ENCODE measurements around the gene SULT1E1.
"Not testable (repeated sequence)": the region's sequence is repeated elsewhere in the genome, so short reads cannot be mapped to it uniquely, and the experiment has no call there.

SULT1E1 gene

GRCh38 chr4:69843301-69843700 is 16.6 kb downstream of the SULT1E1 start:
- DNase-seq (ENCODE audit: low spot score) = no peak

DNA sequence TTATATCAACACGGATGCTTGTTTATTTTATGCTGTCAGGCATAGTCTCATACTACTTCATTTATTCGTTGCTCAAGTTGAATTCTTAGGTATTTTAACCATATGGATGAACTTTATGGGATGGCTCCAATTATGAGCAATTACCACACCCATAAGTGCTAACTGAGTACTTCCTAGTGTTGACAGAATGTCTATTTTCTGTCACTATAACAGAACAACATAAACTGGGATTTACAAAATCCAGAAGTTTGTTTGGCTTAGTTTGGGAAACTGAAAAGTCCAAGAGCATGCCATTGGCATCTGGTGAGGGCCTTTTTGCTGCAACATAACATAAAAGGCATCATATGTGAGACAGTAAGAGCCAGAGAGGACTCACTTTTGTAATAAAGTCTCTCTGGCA is 21.0 kb downstream of the SULT1E1 start:
- no peak for DNase-seq (ENCODE audit: low spot score)

- no peak for DNase-seq (ENCODE audit: low spot score)
These were observed 23.7 kb downstream of the SULT1E1 start for GRCh38 chr4:69836287-69836686.

- no peak for DNase-seq (ENCODE audit: low spot score)
These were observed 24.2 kb downstream of the SULT1E1 start for GRCh38 chr4:69835766-69836165.

GRCh38 chr4:69833251-69833650 is 26.7 kb downstream of the SULT1E1 start:
- no peak for DNase-seq (ENCODE audit: low spot score)

GRCh38 chr4:69832326-69833030 is 27.5 kb downstream of the SULT1E1 start:
- no peak for DNase-seq (ENCODE audit: low spot score)

DNA sequence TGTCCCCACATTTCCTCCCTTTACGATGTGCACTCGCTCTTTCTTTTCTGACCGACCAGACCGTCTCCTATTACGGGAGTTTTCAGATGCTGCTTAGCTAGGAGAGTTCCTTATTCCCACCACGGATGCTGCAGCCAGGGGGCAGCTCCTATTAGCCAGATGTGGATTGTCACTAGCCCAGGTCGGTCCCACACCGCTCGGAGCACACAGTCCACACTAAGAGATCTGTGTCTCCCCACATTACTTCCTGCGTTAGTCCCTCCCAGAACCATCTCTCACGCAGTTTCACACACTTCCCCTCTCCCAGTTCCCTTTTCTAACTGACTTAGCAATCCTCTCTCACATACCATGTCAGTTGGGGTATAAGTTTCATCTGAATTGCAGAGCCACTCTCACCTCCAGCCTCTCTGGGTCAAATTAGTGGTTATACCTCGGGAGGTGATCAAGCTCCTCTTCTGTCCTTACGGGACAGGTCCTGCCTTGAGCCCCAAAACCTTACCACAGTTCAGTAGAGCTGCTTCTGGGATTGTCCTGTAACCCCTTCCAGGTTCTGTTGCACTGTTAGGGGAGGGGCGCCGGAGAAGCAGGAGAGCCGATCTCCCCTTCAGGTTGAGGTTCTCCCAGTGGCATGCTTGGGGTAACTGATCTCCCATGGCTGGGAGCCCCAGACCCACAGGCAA is 28.2 kb downstream of the SULT1E1 start:
- DNase-seq (ENCODE audit: low spot score) = no peak

GRCh38 chr4:69831270-69831627 is 28.7 kb downstream of the SULT1E1 start:
- DNase-seq (ENCODE audit: low spot score) = no peak

- no peak for DNase-seq (ENCODE audit: low spot score)
These were observed 29.2 kb downstream of the SULT1E1 start for GRCh38 chr4:69830560-69831269.

- DNase-seq (ENCODE audit: low spot score) = no peak
These were observed 29.8 kb downstream of the SULT1E1 start for GRCh38 chr4:69830192-69830559.

GRCh38 chr4:69829678-69830077 is 30.3 kb downstream of the SULT1E1 start:
- DNase-seq (ENCODE audit: low spot score) = no peak

DNA sequence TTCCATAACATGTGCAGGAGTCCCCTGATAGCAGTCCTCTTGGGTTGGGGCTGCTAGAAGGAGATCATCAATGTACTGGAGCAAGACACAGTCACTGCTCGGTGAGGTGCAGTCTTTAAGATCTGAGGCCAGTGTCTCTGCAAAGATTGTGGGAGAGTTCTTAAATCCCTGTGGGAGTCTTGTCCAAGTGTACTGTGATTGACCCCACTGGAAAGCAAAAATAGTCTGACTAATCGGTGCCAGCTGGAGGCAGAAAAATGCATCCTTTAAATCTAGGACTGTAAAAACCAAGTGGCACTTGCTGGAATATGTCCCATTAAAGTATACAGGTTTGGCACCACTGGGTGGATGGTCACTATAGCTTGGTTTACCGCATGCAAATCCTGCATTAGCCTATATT is 31.1 kb downstream of the SULT1E1 start:
- DNase-seq (ENCODE audit: low spot score) = no peak

DNA sequence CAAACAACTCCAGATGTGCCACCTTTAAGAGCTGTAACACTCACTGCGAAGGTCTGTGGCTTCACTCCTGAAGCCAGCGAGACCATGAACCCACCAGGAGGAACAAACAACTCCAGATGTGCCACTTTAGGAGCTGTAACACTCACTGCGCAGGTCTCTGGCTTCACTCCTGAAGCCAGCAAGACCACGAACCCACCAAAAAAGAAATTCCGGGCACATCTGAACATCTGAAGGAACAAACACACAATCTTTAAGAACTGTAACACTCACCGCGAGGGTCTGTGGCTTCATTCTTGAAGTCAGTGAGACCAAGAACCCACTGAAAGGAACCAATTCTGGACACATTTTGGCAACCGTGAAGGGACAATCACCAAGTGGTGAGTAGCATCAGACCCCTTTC is 34.9 kb downstream of the SULT1E1 start:
- not testable (repeated sequence) for DNase-seq (ENCODE audit: low spot score)

GRCh38 chr4:69823481-69824186 is 36.3 kb downstream of the SULT1E1 start:
- no peak for DNase-seq (ENCODE audit: low spot score)

DNA sequence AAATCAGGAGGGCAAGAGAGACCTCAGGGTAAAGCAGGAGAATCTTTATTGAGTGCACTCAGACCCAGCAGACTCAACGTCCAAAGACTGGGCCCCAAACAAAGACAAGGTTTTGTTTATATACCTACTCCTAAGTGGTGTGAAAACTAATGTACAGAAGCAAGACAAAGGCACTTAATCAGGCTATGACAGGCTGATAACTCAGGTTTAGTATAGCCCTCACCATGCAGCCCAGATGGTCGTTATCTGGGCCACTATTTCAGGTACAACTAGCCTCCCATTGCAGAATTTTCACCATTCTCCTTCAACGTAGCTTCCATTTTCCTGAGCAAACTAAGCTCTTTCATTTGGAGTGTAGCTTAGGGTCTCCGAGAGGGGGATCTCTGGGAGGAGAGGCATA is 36.9 kb downstream of the SULT1E1 start:
- DNase-seq (ENCODE audit: low spot score) = no peak

GRCh38 chr4:69822198-69822597 is 37.7 kb downstream of the SULT1E1 start:
- DNase-seq (ENCODE audit: low spot score) = no peak

DNA sequence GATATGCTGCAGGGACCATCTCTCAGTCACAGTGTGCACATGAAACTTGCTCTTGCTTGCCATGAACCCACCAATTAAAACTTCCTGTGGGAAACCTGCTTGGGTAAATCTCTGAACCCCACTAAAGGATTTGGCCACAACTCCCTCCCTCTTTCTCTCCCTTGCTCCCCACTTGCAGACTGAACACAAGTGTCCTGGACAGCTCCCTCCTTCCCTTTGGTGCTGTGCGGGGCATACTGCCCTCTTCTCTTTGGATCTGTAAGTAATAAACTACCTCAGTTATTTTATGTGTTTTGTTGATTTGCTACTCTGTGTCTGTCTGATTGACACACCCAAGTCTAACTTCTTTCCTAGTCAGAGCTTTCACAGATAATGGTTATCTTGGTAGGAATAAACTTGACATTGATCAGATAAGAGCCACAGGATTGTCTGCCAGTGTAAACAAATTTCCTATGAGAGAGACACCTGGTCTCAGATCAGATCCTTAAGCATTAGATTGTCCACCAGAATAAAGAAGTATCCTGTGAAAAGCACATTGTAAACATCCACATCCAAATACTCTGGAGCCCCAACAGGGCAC is 41.8 kb downstream of the SULT1E1 start:
- DNase-seq (ENCODE audit: low spot score) = no peak

DNA sequence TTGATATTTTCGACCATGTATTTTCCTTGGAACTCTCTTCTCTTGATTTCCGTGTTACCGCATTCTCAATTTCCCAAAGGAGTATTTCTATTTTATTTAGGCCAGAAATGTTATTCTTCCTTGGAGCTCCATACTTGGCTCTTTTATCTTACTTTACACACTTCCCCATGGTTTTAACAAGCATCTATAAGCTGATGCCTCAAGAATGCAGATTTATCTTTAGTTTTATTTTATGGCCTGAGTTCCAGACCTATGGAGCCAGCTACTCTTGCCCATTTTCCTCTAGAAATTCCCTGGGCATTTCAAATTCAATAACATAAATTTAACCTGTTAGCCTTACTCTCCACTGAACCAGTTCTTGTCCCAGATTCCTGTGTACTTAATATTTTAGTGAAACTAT is 43.7 kb downstream of the SULT1E1 start:
- no peak for DNase-seq (ENCODE audit: low spot score)

DNA sequence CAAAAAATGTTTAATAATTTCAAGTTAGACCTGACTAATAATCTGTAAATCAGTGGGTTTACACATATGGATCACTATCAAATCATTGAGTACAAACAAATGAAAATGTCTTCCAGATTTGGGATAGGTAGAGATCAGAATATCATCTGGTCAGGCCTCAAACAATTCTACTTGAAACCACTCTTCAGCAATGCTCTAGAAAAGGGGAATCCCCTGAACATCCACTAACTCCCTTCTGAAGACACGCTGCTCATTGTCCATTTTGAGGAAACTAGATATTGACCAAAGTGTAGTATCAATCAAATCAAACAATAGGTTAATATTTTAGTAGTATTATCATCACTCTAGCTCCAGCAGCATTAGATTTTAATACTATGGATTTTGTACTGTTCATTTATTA is 46.3 kb downstream of the SULT1E1 start:
- no peak for DNase-seq (ENCODE audit: low spot score)

- no peak for DNase-seq (ENCODE audit: low spot score)
These were observed 48.8 kb downstream of the SULT1E1 start for GRCh38 chr4:69811166-69811565.

DNA sequence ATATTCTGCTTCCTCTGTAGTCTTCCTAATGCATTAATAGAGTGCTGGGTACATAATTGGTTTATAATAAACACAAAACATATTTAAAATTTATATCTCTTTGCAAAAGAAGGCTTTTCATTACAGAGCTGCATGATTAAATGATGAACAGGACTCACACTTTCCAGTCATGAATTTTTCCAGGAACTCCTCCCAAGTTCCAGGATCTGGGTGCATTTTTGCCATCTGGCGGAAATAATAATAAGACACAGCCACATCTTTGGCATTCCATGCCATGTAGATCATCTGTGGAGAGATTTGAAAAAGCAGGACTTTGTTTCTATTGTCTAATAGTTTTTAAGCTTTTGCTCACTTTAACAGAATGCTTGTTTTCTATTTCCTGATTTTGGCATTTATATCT is 59.3 kb downstream of the SULT1E1 start:
- no peak for DNase-seq (ENCODE audit: low spot score)

- DNase-seq (ENCODE audit: low spot score) = no peak
These were observed 60.6 kb downstream of the SULT1E1 start for GRCh38 chr4:69799337-69799736.
